SKM-1 treated with dmso at 0.1 percent for 144 hours (cell line): ENCODE measurements around the gene ZFHX3.

ENCODE experiments used
- DNase-seq: peaks from one replicate; lab custom pipeline; 2025; ENCODE audit not compliant: unreplicated experiment; lab: John Stamatoyannopoulos, UW

Gene ZFHX3

DNA sequence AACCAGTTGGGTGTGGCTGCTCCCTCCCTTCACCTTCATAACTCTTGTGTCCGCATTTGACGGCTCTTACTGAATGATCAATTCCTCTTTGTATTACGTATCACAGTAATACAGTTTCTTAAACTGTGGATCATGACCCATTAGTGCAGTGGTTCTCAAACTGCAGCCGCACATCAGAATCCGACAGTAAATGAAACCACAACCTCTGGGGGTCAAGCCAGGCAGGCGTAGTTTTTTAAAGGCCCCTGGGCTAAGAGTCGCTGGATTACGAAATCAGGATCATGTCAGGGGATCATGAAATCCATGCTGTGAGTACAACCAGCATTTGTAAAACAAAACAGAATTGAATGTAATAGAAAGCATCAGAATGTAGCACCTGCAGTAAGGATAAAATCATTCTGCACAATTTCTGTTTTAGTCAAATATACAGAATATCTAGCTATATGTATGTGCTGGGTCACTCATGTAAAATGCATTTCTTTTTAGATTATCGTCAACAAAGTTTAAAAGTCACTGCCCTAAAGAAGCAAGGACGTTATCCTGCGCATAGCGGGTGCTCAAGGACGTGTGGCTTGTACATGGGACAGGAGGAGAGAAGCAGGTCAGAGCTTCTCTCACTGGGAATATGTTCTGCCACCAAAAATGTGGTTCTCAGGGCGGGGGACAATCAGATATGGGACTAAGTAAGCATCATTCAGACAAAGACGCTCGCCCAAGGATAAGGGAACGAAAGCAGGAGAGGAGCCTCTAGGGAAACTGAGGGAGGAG, 113.1 kb downstream of the ZFHX3 start:
- no peak for DNase-seq

- DNase-seq, result no peak
Observed at GRCh38 chr16:72932677-72933335, 115.1 kb downstream of the ZFHX3 start.

DNA sequence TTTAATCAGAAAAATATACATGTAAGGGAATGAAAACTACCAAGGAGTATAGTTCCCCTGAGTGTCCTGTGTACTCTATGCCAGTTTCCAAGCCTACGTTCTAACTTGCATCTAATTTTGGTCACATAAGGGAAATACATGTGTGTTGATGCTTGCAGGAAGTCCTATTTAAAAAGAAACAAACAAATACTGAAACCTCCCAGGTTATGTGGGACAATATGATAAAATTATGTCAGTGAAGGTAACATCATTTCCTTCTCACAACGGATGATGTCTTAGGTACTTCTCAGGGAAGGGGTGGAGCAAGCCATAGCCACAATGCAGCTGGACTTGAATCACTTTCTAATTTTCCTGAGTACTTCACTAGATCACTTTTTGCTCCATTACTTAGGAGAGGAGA, 115.9 kb downstream of the ZFHX3 start:
- DNase-seq, result peak; percentile 49

- no peak for DNase-seq
Observed at GRCh38 chr16:72930396-72930795, 117.5 kb downstream of the ZFHX3 start.

DNA sequence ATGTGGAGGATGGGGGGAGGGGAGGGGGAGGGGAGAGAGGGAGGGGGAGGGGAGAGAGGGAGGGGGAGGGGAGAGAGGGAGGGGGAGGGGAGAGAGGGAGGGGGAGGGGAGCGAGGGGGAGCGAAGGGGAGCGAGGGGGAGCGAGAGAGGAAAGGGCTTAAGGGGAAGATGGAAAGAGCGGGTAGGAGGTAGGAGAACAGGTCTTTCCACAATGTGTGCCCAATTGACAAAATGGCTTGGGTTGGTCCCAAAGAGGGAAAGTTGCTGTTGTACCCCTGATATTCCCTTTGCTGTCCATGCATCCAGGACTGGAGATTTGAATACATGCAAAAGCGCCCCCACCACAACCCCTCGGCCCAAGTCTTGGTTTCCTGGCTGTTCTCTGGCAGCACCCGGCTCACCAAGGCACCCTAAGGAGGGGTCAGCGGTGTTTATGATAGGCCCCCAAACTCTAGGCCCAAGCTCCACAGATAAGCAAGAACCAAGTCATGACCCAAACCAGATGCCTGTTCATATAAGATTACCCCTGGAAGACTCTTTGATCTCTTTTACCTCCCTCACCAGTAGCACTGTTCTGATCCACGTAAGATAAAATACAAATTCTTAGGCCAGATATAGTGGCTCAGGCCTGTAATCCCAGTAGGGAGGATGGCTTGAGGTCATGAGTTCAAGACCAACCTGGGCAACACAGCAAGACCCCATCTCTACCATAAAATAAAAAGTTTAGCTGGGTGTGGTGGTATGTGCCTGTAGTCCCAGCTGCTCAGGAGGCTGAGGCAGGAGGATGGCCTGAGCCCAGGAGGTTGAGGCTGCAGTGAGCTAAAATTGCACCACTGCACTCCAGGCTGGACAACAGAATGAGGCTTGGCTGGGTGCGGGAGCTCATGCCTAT, 119.6 kb downstream of the ZFHX3 start:
- DNase-seq, result no peak

- peak; percentile 83 for DNase-seq
Observed at GRCh38 chr16:72927199-72928089, 120.5 kb downstream of the ZFHX3 start.

GRCh38 chr16:72926177-72927070, 121.5 kb downstream of the ZFHX3 start:
- DNase-seq, result no peak

DNA sequence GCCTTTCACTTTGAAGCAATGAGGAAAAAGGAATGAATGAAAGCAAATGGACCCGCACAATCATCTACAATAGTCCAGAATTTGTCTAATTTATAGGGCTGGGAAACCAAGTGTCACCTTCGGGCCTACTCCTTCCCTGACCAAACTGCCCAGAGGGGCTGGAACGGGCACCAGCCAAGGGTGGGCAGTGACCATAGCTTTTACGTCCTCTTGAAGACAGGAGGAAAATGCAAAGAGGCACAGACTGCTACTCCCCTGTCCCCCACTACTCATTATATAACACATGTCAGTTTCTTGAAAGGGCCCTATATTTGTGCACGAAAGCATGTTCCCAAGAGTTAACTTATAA, 122.3 kb downstream of the ZFHX3 start:
- no peak for DNase-seq

DNA sequence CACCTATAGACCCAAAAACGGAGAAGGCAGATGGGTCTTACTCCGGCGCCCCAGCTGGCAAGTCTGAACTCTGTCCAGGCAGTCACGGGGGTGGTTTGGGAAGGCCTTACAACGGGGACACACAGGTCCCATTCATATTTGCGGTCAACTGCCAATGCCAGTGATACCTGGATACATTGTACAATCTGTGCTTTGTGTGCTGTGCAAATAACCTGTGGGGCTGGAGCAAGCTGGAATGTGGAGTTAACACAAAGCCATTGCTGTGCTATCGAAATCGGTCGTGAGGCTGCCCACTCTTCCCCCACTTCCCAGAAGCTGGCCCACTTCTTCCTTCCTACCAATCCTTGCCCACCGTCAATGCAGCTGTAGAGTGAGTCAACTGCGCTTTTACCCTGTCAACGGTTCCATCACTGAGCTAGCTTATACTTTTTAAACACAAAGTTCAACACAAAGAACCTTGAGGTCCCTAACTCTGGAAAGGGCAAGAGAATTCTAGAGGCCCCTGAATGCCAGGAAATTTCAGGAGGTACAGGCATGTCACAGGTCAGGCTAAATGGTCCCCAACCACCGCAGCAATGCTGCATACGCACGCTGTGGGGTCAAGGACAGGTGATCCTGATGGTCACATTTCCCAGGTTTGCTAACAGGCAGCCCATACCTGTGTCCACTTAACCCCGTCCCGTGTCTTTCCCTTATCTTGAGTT, 122.8 kb downstream of the ZFHX3 start:
- DNase-seq, result no peak

DNA sequence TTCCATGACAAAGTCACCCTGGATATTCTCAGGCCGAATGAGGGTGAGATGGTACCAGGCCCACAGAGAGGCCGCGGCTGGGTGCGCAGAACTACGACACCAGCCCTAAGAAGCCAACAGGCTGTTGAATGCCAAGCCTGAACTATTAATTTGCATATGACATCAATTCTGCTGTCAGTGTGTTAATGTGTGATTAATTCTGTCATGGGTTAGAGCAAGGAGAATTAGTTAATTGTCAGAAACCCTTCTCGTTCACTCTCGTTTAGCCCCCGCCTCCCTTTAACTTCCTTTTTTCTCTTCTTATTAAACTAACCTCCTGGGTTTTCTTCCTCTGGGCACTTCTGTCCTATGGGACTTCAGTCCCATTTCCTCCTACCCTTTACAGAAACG, 123.4 kb downstream of the ZFHX3 start:
- no peak for DNase-seq

GRCh38 chr16:72923757-72924156, 124.2 kb downstream of the ZFHX3 start:
- DNase-seq, result no peak

- no peak for DNase-seq
Observed at GRCh38 chr16:72922714-72923113, 125.2 kb downstream of the ZFHX3 start.

DNA sequence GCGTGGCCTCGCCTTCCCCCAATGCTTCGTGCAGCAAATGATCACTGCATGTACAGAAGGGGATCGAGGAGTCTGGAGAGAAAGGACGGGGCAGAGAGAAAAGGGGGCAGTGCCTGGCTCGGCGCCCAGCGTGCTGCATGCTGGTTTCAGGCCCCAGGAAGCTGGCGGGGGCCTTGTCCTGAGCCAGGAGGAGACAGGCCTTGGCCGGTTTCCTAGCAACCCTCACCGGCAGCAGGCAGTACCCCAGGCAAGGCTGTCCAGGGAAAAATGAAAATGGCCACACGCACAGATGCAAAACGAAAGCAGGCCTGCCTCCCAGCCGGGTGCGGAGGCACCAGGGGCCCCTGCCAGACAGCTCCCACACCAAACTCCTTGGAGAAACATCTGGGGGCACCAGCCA, 126.3 kb downstream of the ZFHX3 start:
- DNase-seq, result no peak

GRCh38 chr16:72921106-72921505, 126.8 kb downstream of the ZFHX3 start:
- DNase-seq, result no peak

DNA sequence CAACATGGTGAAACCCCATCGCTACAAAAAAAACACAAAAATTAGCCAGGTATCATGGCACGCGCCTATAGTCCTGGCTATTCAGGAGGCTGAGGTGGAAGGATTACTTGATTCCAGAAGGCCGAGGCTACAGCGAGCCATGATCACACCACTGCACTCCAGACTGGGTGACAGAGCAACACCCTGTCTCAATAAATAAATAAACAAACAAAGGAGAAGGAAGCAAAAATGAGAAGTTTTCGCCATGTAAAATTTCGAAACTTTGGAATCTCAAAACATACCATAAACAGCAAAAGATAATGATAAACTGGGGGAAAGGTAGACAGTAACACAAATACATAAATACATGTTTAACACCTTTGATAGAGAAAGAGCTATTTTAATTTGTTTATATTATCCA, 130.9 kb downstream of the ZFHX3 start:
- no peak for DNase-seq

DNA sequence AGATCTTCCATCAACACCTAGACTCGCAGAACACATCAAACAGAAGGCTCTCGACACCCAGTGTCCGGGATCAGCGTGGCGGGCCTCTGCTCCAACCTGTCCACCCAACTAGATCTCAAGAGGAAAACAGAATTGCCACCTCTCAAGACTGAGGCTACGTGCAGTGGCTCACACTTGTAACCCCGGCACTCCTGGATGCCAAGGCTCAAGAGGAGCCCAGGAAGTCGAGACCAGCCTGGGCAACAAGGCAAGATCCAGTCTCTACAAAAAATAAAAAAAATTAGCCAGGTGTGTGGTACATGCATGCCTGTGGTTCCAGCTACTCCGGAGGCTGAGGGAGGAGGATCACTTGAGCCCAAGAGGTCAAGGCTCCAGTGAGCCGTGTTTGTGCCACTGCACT, 132.6 kb downstream of the ZFHX3 start:
- DNase-seq, result no peak

GRCh38 chr16:72913551-72913950, 134.4 kb downstream of the ZFHX3 start:
- no peak for DNase-seq

DNA sequence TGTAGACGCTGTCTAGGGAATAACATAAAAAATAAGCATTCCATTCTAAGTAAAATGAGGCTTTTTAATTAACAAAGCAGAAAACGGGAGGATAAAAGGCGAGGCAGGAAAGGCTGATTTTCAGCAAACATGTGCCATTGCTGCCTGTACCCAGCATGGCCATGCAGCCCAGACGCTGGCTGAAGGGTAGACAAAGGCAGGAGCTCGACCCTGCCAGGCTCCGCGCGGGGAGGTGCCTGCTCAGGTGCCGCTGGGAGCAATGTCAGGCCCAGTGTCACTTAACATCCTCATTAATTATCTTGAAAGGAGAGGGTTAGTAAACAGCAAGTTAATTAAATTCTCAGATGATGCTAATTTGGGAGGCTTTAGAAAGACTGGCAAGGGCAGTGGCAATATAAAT, 136.0 kb downstream of the ZFHX3 start:
- no peak for DNase-seq

- no peak for DNase-seq
Observed at GRCh38 chr16:72910875-72911274, 137.1 kb downstream of the ZFHX3 start.
